Mammary epithelial cell (primary cell): ENCODE measurements around the gene BDNF.
A peak's percentile ranks its signal among the peaks of the same experiment; 100 is the strongest.

ENCODE experiments used
- CTCF ChIP-seq, 2 donors: IDR thresholded peaks in 1 of 2; conservative IDR thresholded peaks in 1 of 2; 2 replicates each; pipeline ENCODE4 v1.5.1; 2011 to 2012; ENCODE audit warnings: inconsistent platforms in 2 of 2, low read length in 2 of 2, mild to moderate bottlenecking in 2 of 2, control low read depth in 1 of 2, low read depth in 1 of 2; ENCODE audit not compliant: insufficient read depth in 1 of 2; ENCODE audit errors: extremely low read depth in 1 of 2
- EZH2 ChIP-seq: IDR thresholded peaks from 2 replicates; pipeline ENCODE4 v1.6.1; 2012; ENCODE audit warnings: low read length, inconsistent platforms, borderline replicate concordance

GRCh38 chr11:27701355-27702105 lies 1.3 kb upstream of the BDNF start:
- TF ChIP-seq CTCF (conservative IDR thresholded peaks at IDR 0.05 in 1 of 2, IDR thresholded peaks at IDR 0.05 in 1 of 2; ENCODE audit: extremely low read depth in 1 of 2, insufficient read depth in 1 of 2, low read depth in 1 of 2, low read length in 2 of 2) (peak in 1 of 2 donors; percentile 18), EZH2 (no peak)
